Stimulated activated CD4-positive, alpha-beta T cell treated with anti-CD3 and anti-CD28 coated beads, Interleukin-15, amount 100 ng/mL, for 1 hour (primary cell): Measurements from ENCODE around the gene CCDC194.
"Not testable (repeated sequence)": the region's sequence is repeated elsewhere in the genome, so short reads cannot be mapped to it uniquely, and the experiment has no call there.

Experiments
- DNase-seq, 2 donors: peaks; one replicate each; pipeline ENCODE4 v3.0.0-alpha.2; 2020; ENCODE audit warnings: low read depth in 1 of 2, low spot score in 1 of 2

Gene CCDC194

GRCh38 chr19:17376935-17377600 lies 16.9 kb downstream of the CCDC194 start, which contains the start of gene PLVAP:
PLVAP (minus strand) TSS chr19:17377342; CDS start chr19:17377288, 54 bp downstream.
- no peak for DNase-seq

DNA sequence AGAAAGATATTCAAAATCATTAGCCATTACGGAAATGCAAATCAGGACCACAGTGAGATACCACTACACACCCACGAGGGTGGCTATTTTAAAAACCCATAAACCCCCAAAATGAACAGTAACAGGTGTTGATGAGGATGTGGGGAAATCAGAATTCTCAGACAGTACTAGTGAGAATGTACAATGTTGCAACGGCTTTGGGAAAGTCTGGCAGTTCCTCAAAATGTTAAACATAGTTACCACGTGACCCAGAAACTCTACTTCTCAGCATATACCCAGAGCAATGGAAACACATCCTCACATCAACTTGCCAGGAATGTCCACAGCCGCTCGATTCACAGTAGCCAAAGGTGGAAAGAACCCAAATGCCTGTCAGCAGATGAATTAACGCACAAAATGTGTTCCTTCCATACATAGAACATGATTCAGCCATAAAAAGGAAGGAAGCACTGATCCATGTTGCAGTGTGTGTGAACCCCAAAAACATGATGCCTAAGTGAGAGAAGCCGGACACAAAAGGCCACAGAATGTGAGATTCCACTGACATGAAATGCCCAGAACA lies 23.9 kb downstream of the CCDC194 start:
- no peak for DNase-seq

DNA sequence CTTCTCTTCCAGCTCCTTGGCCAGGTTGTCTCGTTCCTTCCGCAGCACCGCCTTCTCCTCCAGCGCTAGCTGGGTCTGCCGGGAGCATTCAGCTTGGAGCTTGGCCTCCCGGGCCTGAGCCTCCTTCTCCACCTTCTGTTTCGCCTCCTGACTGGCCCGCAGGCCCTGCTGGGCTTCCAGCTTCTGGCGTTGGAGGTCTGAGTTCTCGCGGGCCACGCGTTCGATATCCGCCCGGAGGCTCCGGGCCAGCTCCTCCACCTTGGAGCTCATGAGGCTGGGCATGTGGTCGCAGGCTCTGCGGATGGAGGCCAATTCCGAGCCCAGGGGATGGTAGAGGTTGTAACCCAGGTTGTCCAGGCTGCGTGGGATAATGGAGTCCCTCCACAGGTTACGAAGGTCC lies 28.6 kb downstream of the CCDC194 start:
- no peak for DNase-seq

- DNase-seq: not testable (repeated sequence)
These were observed 30.0 kb downstream of the CCDC194 start for GRCh38 chr19:17363852-17364605.

DNA sequence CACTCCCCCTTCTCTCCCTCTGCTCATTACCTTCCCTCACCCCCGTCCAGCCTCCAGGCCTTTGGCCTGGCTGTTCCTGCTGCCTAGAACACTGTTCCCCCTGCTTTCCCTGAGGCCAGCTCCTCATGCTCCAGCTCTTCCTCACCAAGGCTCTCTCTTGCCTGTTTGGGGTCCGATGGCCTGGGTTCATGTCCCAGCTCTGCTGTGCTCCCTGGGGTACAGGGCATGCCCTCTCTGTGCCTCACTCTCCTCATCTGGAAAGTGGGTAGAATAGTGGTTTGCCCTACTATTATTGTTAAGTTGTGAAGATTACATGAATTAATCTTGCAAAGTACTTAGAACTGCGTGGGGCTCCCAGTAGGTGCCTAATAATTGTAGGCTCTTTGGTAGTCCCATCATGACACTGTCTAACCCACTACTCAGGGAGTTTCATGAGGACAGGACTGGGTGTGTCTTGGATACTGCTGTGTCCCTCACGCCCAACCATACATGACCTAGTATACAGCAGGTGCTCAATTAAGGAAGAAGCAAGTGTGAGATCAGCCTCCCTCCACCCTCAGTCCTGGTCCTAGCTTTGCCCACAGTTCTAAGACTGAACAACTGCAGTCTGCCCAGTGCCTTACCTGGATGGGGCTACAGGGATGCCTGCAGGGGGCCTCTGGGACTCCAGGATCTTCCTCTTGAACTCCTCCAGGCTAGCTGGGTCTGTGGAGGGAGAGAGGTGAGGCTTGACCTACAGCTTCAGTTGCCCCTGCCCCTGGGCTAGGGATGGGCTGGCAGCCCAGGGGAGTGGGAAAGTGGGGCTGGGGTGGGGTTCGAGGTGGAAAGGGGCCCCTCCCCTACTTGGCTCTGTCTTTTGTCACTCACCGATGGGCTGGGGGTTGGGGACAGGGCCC lies 33.8 kb downstream of the CCDC194 start:
- DNase-seq: no peak

DNA sequence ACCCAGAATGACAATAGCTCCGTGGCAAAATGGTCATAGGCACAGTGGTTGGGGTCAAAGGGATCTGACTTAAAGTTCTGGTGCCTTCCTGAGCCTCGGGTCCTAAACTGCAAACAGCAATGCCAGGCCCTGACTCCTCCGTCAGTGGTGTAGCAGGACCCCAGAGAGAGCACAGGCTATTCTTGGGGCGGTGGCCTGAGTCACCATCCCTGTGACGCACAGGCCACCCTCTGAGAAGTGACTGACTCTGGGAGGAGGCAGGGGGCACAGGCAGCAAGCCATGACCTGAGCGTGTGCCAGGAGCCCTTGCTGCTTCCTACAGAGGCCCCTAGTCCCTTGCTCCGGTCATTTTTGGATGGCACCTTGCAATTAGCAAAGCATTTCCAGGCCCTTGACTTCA lies 35.6 kb downstream of the CCDC194 start:
- no peak for DNase-seq

- no peak for DNase-seq
These were observed 36.3 kb downstream of the CCDC194 start for GRCh38 chr19:17357724-17358123.

DNA sequence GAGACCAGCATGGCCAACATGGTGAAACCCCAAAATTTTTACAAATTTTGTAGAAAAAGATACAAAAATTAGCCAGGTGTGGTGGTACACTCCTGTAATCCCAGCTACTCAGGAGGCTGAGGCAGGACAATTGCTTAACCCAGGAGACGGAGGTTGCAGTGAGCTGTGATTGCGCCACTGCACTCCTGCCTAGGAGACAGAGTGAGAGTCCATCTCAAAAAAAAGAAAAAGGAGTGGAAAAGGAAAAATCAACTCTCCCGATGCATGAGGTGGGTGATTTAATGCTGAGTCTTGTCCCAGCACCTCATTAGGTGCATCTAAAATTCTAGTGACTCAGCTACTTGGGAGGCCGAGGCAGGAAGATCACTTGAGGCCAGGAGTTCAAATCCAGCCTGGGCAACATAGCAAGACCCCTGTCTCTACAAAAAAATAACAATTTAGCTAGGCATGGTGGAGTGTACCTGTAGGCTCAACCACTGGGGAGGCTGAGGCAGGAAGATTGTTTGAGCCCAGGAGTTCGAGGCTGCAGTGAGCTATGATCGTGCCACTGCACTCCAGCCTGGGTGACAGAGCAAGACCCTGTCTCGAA lies 36.8 kb downstream of the CCDC194 start:
- no peak for DNase-seq

DNA sequence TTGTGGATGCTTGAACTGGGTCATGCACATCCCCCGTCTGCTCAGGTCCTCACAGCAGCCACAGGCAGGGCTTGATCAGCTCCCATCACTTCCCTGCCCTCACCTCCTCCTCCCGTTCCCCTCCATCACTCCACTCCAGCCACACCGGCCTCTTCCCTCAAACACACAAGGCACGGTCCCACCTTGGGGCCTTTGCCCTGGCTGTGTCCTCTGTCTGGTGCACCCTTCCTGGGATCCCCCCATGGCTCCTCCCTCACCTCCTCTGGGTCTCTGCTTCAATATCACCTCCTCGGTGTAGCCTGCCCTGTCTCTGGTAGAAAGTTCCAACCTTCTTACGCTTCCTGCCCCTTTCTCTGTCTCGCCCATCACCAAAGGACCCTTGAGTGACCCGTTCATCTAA lies 40.6 kb downstream of the CCDC194 start:
- no peak for DNase-seq

GRCh38 chr19:17352608-17353280 lies 41.3 kb downstream of the CCDC194 start:
- DNase-seq: no peak

- no peak for DNase-seq
These were observed 42.1 kb downstream of the CCDC194 start for GRCh38 chr19:17351815-17352435.

DNA sequence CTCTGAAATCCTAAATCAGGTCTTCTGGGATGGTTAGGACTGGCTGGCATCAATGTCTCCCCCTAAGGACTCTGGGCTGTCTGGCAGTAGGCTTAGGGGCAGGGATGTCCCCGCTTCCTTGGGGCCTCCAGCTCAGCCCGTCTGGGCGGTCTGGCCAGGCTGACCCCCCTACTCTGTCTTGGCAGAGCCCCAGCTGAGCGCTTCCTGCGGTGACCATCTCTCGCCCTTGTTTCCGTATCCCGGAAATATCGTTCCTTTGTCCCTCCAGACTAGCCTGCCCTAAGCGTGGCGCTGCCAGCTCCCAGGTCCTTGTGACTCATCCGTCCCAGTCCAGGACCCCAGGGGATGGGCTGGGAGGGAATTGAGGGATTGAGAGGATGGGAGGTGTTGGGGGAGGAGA lies 45.3 kb downstream of the CCDC194 start:
- DNase-seq: no peak

DNA sequence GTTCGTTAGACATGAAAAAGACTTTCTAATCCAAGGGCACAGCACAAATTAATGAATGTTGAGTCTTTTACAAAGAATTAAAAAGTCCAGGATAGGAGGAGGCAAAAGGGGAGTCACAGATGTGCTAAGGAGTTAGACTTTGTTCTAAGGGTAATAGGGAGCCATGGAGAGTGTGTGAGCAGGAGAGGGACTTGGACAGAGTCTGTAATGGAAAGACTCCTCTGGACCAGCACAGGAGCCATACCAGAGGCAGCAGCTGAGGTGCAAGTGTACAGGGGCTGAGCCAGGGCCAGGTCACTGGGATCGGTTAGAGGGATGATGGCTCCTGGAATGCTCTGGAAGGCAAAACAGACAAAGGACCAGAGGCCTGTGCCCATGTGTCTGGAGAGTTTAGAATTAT lies 46.1 kb downstream of the CCDC194 start:
- DNase-seq: no peak

- no peak for DNase-seq
These were observed 46.6 kb downstream of the CCDC194 start for GRCh38 chr19:17347361-17347760.

DNA sequence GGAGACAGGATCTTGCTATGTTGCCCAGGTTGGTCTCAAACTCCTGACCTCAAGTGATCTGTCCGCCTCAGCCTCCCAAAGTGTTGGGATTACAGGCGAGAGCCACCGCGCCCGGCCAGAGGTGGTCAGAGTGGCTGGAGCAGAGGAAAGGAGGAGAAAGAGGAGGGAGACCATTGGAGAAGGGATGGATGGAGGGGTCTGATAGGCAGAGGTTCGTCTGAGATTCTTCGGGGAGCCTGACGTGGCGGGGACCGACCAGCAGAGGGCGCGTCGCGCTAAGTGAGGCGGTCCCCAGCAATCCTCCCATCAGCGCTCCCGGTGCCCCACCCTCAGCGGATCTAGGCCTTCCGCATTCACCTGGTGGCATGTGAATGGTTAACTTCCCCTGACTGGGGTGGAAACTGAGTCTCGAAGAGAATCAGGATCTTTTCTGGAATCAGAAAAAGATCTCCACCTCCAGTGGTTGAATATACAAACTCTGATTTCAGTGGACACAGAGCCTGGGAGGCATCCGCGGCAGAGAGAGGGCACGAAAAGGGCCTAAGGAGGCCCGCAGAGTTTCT lies 47.8 kb downstream of the CCDC194 start:
- DNase-seq: peak; percentile 53 to 68

- DNase-seq: no peak
These were observed 52.2 kb downstream of the CCDC194 start for GRCh38 chr19:17341845-17342244.

DNA sequence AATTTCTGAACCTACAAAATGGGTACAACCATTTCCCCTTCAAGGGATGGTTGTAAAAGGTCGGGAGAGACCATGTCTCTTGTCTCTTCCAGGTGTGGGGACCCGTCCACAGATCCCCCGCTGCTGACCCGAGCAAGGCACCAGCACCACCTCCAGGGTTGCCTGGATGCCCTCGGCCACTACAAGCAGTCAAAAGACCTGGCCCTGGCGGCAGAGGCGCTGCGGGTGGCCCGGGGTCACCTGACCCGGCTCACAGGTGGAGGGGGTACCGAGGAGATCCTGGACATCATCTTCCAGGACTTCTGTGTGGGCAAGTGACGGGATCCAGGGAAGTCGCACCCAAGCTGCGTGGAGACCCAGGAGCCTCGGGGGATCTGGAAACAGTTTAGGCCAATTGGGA lies 52.6 kb downstream of the CCDC194 start:
- DNase-seq: no peak

- no peak for DNase-seq
These were observed 53.1 kb downstream of the CCDC194 start for GRCh38 chr19:17340871-17341357.
